ENCODE results near the gene RNF126.
"Not testable (repeated sequence)": the region's sequence is repeated elsewhere in the genome, so short reads cannot be mapped to it uniquely, and the experiment has no call there.

The RNF126 gene

DNA sequence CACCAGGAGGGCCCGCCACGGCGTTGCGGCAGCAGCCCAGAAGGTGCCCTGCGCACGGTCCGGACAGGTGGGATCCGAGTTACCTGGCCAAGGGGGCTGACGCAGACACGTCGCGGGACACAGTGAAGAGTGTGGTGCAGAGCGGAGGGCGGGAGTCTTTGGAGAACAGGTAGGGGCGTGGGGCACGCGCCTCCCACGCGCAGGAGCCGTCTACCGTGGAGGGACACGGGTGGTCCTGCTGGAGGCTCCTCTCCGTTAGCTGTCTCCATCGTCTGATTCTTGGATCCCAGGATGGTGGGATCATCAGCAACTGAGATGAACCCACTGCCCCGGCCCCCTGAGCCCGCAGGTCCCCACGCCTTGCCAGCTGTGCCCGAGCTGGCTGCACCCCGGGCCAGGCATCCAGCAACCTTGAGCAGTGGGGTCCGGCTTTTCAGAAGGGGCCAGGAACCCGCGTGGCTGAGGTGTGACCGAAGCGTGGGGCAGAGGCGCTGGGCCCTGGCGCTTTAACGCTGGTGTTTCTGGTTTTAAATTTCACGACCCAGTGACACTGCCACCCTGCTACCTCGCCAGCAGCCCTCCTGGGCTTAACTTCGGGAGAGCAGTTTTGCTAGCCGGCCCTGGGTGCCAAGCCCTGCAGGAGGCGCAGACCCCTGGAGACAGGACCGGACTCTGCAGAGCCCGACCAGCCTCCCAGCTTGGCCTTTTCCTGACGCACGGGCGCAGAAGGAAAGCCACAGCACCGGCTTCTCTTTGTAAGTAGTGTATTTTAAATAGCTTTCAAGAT is 16.0 kb downstream of the RNF126 start:
- DNase-seq (ENCODE audit: low read depth, low spot score), result no peak

DNA sequence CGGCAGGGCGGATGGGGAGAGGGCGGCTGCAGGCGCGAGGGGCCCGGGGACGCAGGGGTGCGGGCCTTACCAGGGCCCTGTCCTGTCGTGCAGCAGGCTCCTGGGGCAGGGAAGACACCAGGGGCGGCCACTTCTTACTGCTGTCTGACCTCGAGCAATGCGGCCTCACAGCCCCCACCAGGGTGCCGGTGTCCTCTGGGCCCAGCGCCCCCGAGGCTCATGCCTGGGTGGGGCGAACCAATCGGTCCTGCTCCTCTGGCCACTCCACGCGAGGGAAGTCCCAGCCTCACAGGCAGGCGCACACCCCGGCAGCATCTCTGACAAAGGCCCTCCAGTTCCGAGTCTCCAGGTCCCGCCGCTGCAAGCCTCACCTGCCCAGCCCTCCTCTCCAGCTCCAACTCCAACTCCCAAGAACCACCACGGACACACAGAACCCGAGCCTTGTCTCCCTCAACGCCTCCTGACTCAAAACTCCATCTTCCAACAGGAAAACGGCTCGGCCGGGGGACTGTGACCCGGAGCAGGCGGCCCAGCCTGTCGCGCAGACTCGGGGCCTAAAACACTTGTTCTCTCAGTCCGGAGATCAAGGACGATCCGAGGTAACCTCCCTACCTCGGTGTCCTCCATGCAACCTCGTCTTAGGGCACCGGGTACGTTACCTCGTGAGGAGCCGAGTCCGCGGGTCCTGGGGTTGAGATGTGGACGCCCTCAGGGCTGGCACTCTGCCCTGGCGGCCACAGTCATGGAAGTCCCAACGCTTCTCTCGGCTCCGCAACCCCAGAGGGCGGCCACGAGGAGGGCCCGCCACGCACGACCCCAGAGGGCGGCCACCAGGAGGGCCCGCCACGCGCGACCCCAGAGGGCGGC is 16.9 kb downstream of the RNF126 start:
- DNase-seq (ENCODE audit: low read depth, low spot score), result no peak

DNA sequence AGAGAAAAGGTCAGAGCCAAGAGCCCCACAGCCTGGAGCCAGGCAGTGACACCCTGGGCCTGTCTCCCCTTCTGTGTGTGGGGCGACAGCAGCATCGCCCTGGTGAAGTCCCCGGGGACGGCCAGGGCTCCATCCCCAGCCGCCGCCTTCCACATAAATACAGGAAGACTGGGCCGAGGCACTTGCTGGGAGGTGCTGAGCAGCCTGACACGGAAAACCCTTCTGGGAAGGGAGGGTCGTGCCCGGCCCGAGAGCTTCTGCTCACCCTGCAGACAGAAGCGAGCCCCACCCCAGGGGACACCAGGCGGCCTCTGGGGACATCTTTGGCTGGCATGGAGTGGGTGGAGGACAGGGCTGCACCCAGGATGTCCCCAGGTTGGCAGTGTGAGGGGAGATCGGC is 18.2 kb downstream of the RNF126 start:
- no peak for DNase-seq (ENCODE audit: low read depth, low spot score)

DNA sequence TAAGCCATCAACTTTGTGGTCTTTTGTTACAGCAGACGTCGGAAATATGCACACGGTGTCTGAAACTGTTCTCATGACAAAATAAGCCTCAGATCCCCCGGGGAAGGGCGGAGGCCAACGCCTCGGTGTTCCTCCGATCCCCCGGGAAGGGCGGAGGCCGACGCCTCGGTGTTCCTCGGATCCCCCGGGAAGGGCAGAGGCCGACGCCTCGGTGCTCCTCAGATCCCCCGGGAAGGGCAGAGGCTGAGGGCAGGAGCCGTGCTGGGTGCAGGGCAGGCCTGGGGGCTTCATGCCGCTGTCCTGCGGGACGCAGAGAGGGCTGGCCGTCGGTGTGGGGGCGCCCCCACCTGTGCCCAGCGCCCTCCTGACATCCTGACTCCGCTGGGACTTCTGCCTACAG is 18.7 kb downstream of the RNF126 start:
- DNase-seq (ENCODE audit: low read depth, low spot score), result no peak

DNA sequence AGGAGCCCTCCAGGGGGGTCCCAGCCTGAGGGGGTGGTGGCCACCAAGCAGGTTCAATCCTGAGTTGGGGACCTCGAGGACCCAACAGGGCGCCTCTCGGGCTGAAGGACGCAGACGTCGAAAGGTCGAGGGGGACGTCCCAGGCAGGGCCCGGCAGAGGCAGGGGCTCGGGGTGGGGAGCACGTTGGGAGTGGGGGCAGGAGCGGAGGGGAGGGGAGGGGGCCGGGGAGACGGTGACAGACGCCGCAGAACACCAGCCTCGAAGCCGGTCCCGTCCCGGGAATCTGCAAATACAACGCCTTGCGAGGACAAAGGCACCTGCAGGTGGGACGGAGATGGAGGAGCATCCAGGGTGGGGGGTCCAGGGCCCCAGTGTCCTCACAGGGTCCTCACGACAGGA is 19.3 kb downstream of the RNF126 start:
- DNase-seq (ENCODE audit: low read depth, low spot score), result no peak

DNA sequence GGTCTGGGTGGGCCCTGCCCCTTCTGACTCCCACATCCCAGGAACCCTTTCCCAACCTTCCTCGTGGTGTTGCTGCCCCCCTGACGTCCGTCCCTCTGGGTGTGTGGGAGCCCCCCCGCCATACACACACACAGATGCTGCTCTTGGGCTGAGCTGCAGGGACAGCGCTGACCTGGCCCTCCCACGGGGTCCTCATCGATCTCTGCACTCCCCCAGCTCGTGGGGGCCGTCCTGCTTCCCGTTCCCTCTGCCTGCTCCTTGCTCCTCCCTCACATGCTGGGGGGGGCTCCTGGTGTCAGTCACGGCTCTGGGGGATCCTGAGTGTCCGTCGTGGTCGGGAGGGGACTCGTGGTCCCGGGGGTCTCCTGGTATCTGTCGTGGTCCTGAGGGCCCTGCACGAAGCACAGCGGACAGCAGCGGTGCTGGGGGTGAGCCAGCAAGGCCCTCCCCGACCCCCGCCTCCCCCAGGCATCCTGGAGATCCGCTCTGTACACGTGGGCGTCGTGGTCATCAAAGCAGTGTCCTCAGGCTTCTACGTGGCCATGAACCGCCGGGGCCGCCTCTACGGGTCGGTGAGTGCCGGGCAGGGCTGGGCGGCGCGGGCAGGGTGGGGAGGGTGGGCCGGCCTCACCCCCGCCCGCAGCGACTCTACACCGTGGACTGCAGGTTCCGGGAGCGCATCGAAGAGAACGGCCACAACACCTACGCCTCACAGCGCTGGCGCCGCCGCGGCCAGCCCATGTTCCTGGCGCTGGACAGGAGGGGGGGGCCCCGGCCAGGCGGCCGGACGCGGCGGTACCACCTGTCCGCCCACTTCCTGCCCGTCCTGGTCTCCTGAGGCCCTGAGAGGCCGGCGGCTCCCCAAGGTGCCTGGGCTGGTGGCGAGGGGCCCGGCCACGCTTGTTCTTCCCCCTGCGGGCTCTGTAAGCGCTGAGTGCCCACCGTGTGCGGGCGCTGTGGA is 20.0 kb downstream of the RNF126 start:
- DNase-seq (ENCODE audit: low read depth, low spot score), result no peak

DNA sequence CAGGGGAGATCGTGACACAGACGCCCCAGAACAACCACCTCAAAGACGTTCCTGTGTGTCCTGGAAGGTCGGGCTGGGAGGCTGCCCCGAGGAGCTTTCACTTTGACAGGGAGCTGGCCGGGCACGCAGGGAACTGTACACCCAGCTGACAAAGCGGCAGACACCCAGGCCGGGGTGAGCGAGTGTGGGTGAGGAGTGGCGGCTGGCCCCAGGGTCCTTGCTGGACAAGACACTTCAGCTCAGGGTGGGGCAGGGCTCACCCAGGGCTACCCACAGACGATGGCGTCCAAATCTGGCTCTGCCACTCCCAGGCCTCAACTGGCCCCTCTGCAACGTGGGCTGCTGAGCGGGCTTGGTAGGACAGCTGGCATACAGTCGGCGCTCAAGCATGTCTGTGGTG is 21.3 kb downstream of the RNF126 start:
- no peak for DNase-seq (ENCODE audit: low read depth, low spot score)

DNA sequence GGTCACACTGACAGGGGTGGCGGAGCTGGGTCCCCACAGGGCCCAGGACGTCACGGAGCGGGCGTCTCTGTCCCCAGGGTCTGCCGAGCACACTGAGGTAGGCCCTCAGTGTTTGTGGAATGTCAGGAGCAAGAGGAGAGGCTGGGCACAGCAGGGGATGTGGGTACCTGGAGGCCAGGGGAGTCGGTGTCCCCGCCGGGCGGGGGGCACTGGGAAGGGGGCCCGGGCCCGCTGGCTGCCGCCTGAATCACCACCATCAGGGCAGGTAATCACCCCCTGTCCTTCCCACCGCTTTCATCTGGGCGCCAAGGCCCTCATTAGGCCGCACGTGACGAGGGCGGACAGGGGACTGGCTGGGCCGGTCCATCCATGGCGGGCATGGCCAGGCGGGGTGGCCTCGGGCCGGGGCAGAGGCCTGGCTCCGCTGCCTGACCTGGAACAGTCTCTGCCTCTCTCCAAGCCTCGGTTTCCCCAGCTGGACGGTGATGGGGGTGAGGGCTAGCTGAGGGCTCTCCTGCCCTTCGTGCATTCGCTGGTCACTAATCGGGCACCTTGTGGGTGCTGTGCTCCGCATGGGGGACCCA is 22.3 kb downstream of the RNF126 start:
- no peak for DNase-seq (ENCODE audit: low read depth, low spot score)

DNA sequence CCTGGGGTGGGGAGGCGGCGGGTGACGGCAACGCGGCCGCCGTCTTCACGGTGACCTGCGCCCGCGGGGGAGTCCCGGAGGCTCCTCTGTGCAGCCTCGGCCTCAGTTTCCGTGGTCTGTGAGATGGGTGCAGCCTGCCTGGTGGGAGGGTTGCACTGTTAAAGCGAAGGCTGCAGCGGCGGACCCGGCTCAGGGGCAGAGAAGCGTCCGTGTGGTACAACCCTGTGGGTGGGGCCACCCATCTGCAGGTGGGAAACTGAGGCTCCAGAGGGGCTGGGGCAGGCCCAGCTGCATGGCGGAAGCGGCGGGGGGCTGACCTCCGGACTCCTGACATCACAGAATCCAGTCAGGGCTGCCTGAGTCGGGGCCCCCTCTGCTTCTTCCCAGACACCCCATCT is 22.9 kb downstream of the RNF126 start:
- DNase-seq (ENCODE audit: low read depth, low spot score), result no peak

DNA sequence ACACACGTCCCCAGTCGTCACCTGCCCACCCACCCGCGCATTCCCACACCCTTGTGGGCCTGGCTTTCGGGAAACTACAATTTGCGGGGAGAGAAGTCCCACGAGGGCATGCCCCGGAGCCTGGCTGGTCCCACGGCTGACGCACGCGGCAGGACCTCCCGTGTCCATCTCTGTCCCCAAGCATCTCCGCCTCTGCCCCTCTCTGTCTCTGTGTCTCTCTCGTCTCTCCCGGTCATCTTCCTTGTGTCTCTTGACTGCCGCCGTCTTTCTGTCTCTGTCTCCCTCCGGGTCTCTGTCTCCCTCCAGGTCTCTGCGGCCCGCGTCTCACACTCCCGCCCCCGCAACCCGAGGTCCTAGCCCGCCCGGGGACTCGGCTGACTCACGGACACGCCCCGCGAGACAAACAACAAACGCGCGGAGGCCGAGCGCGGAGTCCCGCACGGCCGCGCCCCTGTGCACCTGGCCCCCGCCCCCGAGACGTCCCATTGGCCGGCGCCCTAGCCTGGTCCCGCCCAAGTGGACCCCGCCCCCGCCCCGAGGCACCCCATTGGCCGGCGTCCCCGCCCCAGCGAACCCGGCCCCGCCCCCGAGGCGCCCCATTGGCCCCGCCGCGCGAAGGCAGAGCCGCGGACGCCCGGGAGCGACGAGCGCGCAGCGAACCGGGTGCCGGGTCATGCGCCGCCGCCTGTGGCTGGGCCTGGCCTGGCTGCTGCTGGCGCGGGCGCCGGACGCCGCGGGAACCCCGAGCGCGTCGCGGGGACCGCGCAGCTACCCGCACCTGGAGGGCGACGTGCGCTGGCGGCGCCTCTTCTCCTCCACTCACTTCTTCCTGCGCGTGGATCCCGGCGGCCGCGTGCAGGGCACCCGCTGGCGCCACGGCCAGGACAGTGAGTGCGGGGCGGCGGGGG is 23.5 kb downstream of the RNF126 start, which contains the start of gene FGF22:
FGF22 (plus strand) TSS at position 627 of the 908 bp plus-strand sequence; CDS start at position 674, 47 bp downstream.
- peak; percentile 63 for DNase-seq (ENCODE audit: low read depth, low spot score)

DNA sequence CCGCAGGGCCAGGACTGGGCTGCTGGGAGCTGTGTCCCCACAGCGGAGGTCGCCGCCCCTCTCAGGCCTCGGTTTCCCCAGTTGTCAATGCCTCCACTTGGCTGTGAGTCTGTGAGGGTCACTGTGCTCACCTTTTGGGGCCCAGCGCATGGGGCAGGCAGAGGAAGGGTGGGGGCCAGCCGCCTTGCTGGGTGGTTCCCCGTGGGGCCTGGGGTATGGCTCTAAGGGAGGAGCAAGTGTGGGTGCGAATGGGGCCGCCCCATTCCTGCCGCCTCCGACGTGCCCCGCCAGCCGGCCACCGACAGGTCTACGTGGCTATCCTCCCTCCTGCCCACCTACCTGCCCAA is 24.1 kb downstream of the RNF126 start:
- DNase-seq (ENCODE audit: low read depth, low spot score), result no peak

DNA sequence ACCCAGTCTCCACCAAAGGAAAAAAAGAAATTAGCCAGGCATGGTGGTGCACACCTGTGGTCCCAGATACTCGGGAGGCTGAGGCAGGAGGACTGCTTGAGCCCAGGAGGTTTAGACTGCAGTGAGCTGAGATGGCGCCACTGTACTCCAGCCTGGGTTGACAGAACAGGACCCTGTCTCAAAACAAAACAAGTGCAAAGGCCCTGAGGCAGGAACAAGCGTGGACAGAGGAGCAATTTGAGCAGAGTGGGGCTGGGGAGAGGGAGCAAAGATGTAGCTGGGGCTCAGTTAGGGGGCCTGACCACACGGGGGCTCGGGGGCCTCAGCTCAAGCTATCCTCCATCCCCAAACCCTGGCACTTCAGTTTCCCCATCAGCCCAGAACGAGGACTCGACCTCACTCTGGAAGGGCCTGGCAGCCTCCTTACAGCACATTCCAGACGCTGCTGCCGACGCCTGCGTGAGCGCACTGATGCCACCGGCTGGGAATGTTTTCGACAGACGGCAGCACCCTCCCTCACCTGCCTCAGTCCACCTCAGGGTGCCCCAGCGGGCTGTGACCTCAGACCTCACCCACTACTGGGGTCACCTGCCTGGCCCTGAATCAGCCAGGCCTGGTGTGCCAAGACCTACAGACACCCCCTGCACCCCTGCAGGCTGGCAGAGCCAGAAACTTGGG is 27.9 kb downstream of the RNF126 start:
- no peak for DNase-seq (ENCODE audit: low read depth, low spot score)

DNA sequence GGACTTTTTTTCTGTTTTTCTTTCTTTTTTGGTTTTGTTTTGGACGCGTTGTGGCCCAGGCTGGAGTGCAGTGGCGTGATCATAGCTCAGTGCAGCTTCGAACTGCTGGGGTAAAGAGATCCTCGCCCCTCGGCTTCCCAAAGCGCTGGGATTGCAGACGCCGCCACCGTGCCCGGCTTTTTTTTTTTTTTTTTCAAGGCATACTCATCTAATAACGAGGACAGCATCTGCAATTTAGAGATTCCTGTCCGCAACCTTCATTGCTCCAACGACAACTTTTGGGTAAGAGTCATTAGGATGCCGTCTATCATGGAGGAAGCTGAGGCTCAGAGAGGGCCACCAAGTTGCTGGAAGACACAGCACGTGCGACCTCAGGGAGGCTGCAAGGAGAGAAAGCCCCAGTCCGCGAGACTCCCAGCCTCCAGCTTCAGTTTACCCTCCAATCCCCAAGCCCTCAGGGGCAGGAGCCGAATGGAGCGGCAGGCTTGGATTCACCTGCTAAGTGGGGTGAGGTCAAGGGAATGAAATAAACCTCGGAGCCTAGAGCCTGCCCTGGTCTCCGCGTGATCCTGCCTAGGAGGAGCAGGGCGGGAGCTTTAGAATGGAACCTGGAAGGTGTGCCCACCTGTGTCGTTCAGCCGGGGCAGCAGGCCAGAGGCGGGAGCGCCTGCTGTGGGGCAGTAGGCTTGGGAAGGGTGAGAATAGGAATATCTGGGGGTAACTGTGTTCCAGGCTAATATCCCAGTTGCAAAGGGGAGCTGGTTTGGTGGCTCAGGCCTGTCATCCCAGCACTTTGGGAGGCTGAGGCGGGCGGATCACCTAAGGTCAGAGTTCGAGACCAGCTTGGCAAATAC is 29.0 kb downstream of the RNF126 start:
- DNase-seq (ENCODE audit: low read depth, low spot score), result no peak

DNA sequence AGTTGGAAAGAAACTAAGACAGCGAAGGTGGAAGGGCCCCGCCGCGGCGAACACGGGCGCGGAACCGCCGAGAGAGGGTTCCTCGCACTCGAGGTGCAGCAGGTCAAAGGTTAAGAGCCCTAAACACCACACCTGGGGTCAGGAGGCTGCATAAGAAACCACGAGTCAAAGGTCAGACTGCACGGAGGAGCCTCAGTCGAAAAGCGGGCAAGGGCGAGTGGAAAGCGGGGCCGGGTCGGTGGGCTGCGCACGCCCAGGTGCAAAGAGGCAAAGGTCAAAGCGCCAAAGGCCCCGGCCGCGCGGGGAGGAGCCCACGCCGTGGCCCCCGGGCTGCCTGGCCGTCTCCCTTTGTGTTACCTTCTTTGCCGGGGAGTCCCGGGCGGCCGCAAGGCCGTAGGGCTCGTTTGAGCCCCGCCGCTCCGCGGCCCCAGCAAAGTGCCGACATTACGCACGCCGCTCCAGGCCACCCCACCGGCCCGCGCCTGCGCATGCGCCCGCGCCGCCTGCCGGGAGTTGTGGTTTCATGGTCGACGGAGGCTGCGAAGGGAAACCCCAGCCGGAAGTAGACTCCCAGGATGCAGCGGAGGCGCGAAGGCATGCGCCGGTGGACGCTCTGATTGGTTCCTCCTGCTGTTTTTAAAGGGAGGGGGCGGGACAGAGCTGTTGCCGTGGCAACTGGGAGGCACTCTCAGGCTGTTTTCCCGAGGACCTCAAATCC is 29.8 kb downstream of the RNF126 start, which contains the start of gene POLRMT:
POLRMT (minus strand) TSS at position 470 of the 718 bp plus-strand sequence; CDS start at position 445, 25 bp downstream.
- peak; percentile 99 for DNase-seq (ENCODE audit: low read depth, low spot score)

DNA sequence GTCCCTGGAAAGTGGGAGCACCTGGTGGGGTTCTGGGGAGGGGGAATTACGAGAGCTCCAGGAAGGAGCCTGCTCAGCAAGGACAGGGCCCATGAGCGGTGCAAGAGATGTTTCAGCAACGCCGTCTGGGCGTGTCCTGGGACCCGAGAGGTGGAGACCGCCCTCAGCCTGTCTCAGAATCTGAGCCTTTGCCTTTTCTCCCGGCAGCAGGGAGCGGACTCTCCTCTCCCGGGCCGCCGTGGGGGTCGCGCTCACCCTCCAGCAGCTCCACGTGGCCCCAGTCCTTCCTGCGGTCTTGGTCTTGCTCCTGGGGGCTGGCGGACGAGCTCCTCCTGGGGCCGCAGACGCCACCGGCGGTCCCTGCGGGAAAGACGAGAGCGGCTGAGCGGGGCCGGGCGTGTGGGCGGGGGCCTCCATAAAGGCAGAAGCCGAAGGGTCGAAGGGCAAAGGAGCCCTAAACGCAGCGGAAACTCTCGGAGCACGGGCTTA is 30.4 kb downstream of the RNF126 start:
- DNase-seq (ENCODE audit: low read depth, low spot score), result peak; percentile 75

DNA sequence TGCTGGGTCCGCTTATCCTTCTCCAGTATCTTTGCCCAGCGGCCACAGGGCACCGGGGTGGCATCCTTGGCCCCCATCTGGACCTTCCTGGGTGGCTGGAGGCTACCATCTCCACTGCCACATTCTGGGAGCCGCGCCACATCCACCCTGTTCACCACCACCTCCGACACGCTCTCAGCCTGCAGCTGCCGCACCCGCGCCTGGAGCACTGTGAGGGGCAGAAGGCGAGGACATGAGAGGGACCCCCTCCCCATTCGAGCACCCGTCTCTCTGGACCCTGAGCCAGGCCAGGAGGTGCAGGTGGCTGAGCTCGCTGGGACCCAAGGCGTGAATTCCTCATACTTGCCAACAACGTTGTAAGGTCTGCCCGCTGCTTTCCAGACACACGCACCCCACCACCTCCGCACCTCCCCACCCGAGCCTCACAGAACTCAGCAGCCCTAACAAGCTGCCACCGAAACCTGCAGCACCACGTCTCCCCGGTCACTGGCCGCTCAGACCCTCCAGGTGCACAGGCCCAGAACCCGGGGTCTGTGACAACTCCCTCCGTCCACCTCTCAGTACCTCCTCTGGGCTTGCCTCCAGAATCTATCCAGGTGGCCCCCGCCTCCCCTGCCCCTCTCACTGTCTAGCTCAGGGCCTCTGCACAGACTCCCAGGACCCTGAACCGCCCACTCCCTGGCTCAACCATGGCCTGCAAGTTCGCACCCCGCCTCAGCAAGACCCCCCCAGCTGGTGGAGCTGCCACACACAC is 32.9 kb downstream of the RNF126 start:
- no peak for DNase-seq (ENCODE audit: low read depth, low spot score)

DNA sequence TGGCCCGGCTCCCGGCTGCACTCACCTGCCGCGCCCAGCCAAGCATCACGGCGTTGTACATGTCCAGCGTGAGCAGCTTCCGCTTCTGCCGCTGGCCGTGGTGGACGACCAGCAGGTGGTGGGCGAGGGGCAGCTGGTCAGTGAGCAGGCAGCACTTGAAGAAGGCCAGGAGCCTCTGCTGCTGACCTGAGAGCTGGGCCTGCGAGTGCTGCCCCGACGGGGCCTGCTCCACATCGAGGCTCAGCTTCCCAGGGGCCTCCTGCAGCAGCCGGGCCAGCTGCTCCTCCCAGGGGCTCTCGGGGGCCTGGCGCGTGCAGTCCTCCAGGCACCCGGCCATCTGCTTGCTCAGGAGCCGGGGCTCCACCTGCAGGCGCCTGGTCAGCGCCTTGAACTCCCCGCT is 33.5 kb downstream of the RNF126 start:
- DNase-seq (ENCODE audit: low read depth, low spot score), result not testable (repeated sequence)
